ENCODE measurements around the gene THBS4.

GRCh38 chr5:80060966-80061365 is 25.8 kb downstream of the THBS4 start:
- TF ChIP-seq KDM1A (IDR thresholded peaks at IDR 0.05; ENCODE audit: borderline replicate concordance) (no peak), HDGF (IDR thresholded peaks at IDR 0.05) (no peak), ATF7 (IDR thresholded peaks at IDR 0.05; ENCODE audit: low read depth) (no peak), EZH2 (IDR thresholded peaks at IDR 0.05; ENCODE audit: borderline replicate concordance, control insufficient read depth, low read depth, low read length) (no peak), POLR2AphosphoS5 (IDR thresholded peaks at IDR 0.05; ENCODE audit: low read length) (no peak), SRF (IDR thresholded peaks at IDR 0.05; ENCODE audit: low read depth in 2 of 2, low read length in 2 of 2) (no peak)

Data from GM12878 (cell line).